ENCODE data around the gene GALNTL6.

GALNTL6 gene

DNA sequence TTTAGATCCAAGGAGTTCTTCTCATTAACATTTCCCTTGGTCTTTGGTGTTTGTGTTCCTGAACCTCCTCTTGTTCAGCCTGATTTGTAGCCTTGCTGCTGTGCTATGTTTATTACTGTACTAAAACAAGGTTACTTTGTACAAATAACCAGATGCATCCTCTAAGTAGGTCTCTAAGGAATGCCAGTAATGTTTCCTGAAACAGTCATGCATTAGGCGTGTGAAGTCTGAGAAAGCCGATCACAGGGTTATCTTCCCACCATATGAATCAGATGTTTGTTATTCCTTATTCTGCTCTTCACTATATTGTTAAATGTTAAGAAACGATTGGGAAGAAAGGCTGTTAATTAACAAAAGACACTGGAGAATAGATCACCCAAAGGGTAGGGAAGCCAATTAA is 66.9 kb downstream of the GALNTL6 start:
- no peak for DNase-seq (ENCODE audit: low spot score)

DNA sequence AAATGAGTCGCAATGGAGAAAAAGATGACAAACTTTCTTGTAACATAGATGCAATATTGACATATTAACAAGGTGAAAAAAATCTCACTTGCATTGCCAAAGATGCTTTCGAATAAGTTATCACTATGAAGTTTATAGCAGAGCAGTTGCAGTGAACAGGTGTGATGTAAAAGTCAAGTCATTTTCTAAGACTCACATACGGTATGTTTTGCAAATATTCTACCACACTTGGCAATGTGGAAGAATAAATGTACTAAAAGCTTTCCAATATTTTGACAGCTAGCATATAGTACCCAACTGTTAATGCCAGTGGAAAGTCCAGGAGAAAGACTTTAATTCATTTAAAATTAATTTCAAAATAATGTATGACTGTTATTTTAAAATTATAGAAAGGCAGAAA is 76.5 kb downstream of the GALNTL6 start:
- DNase-seq (ENCODE audit: low spot score), result no peak

GRCh38 chr4:171891038-171891437 is 77.8 kb downstream of the GALNTL6 start:
- DNase-seq (ENCODE audit: low spot score), result no peak

DNA sequence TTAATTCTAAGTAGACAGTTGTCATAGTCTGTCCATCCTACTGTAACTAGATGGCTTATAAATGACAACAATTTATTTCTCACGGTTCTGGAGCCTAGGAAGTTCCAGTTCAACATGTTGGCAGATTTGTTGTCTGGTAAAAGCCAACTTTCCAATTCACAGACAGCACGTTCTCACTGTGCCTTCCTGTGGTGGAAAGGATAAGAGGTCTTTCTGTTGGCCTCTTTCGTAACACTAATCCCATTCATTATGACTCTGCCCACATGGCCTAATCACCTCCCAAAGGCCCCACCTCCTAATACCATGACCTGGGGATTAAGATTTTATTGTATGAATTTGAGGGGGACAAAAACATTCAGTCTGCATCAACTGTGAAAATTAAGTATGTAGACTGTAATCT is 83.2 kb downstream of the GALNTL6 start:
- DNase-seq (ENCODE audit: low spot score), result no peak

DNA sequence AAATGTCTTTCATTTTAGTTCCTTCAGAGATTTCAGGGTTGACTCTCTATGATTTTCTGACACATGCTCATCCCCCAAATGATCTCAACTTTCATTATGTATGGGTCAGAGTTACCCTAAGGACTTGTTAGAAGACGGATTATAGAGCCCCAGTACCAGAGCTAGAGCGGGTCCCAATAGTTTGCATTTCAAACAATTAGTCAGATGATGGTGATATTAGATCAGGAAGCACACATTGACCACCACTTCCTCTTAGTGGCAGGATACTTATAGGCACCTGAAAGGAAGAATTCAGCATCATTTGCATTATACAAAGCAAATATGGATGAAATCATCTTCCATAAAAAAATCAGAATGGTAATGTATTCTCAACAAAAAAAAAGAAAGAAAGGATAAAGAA is 106.1 kb downstream of the GALNTL6 start:
- no peak for DNase-seq (ENCODE audit: low spot score)

DNA sequence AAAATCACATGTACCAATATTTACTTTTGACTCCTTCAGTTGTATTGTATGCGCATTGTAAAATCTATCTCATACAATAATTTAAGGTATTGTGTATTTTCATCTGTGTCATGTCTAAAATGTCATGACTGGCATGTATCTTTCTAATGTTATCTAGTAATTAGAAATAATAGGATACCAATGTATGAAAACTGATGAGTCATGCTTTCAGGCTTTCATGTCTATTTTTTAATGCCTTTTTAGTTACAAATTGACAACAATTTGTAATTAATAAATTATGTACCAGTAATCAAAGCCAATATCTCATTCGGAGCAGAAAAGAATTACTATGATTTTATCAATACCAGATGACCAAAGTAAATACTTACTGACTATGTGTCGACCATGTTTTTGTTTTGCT is 107.7 kb downstream of the GALNTL6 start:
- no peak for DNase-seq (ENCODE audit: low spot score)

DNA sequence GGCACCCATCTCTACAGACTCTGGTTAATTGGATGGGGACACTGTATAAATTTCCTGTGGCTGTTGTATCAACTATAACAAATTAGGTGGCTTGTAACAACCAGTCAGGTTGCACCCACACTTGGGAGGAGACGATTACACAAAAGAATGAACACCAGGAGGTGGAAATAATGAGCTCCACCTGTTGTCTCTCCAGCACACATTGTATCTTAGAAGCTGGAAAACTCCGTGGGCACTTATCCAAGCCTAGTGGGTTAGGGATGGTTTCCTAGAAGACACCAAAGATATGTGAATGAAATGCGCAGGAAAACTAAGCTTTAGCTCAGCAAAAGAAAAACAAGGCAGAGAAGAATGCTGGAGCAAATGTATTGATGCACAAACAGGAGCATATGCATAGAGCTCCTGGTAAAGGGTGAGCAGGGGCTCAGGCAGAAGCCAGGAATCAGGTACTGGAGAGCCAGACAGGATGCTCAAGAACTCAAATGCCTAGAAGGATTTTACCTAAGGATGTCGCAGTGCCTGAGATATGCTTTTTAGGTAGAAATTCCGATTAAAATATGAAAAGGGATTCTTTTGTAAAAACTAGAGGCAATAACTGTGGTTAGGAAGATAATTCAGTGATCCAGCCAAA is 111.7 kb downstream of the GALNTL6 start:
- no peak for DNase-seq (ENCODE audit: low spot score)

- no peak for DNase-seq (ENCODE audit: low spot score)
Observed at GRCh38 chr4:171928336-171928735, 115.1 kb downstream of the GALNTL6 start.

- DNase-seq (ENCODE audit: low spot score), result no peak
Observed at GRCh38 chr4:171929477-171929876, 116.3 kb downstream of the GALNTL6 start.

DNA sequence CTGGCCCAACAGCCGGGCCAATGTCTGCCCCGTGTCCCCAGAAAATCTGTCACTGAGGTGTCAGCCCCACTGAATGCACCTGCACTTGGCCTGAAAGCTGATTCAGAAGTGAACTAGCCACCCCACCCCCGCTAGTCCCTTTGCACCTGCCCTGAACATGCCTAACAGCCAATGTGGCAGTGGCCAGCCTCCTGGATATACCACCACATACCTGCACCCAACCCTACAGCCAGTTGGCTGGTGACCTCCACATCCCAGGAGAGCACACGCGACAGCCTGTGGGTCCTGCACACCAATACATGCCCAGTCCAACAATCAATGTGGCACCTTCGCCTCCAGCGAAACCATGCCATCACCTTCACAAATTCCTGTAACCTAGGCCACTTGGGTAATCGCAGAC is 116.7 kb downstream of the GALNTL6 start:
- no peak for DNase-seq (ENCODE audit: low spot score)

- no peak for DNase-seq (ENCODE audit: low spot score)
Observed at GRCh38 chr4:171932238-171932637, 119.0 kb downstream of the GALNTL6 start.

GRCh38 chr4:171940656-171941055 is 127.5 kb downstream of the GALNTL6 start:
- no peak for DNase-seq (ENCODE audit: low spot score)

- DNase-seq (ENCODE audit: low spot score), result no peak
Observed at GRCh38 chr4:171947400-171947799, 134.2 kb downstream of the GALNTL6 start.

GRCh38 chr4:171948038-171948437 is 134.8 kb downstream of the GALNTL6 start:
- no peak for DNase-seq (ENCODE audit: low spot score)

- DNase-seq (ENCODE audit: low spot score), result no peak
Observed at GRCh38 chr4:171954650-171955049, 141.4 kb downstream of the GALNTL6 start.

DNA sequence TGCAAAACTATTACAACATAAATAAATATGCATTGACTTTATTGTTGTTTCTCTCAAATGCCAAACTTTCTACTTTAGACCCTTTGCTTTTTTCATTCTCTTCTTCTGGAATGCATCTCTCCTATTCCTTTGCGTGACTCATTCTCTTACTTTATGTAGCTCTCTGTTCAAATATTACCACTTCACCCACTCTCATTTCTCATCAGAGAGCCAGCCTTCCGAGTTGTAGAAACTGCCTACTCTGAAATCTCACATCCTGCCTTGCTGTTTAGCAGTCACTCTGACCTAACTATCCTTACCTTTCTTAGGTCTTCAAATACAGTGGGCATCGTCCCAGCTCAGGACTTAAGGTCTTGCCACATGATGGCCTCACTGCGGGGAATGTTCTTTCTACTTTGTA is 143.5 kb downstream of the GALNTL6 start:
- no peak for DNase-seq (ENCODE audit: low spot score)

DNA sequence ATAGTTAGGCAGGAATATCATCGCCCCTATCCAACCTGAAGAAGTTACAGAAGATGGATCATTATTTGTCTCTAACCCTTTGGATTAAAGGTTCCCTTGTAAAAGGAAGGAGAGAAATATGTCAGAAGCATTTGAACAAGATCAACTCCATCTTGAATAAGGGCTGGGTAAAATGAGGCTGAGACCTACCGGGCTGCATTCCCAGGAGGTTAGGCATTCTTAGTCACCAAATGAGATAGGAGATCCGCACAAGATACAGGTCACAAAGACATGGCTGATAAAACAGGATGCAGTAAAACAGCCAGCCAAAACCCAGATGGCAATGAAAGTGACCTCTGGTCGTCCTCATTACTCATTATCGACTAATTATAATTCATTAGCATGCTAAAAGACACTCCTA is 148.9 kb downstream of the GALNTL6 start:
- DNase-seq (ENCODE audit: low spot score), result no peak

DNA sequence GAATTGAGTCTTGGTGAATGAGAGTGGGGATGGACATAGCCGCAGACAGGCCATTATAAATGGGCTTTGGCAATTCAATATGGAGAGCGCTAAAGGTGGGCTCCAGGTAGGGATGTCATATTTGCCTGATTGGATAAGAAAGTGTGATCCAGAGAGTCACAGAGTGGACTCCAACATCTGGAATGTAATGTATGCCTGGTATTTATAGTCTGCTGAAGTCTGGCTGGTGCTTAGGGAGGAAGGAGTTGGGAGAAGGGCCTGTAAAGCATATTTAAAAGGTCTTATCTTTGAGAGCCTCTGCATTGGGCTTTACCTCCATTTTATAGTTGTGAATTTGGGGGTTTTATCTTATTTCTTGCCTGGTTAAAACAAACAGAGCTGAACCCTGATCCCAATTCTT is 153.2 kb downstream of the GALNTL6 start:
- no peak for DNase-seq (ENCODE audit: low spot score)

GRCh38 chr4:171978216-171978615 is 165.0 kb downstream of the GALNTL6 start:
- DNase-seq (ENCODE audit: low spot score), result no peak

DNA sequence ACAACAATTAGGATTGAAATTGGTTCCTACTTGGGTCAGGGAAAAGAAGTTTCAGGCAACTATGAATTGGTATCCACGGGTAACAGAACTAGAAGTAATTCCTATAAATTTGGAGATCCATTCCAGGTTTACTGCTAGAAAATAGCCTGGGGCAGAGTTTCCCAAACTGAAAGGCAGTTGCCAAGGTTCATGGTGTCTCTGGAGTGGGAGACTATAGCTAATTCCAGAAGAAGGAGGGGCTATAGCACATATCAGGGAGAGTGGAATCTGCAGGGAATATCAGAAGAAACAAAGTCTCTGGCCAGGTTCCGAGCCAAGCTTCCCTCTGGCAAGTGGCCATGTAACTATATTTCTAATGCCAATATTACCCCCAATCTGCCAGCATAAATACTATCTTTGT is 166.3 kb downstream of the GALNTL6 start:
- DNase-seq (ENCODE audit: low spot score), result no peak

GRCh38 chr4:171981185-171981584 is 168.0 kb downstream of the GALNTL6 start:
- DNase-seq (ENCODE audit: low spot score), result no peak

GRCh38 chr4:171983935-171984805 is 171.0 kb downstream of the GALNTL6 start:
- DNase-seq (ENCODE audit: low spot score), result no peak

DNA sequence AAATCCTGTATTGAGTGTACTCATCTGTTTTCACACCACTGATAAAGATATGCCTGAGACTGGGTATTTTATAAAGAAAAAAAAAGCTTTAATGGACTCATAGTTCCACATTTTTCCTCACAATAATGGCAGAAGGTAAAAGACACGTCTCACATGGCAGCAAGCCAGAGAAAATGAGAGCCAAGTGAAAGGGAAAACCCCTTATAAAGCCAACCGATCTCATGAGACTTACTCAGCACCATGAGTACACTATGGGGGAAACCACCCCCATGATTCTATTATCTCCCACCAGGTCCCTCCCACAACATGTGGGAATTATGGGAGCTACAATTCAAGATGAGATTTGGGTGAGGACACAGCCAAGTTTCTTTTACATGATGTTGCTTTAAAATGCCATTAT is 171.9 kb downstream of the GALNTL6 start:
- DNase-seq (ENCODE audit: low spot score), result no peak

- DNase-seq (ENCODE audit: low spot score), result no peak
Observed at GRCh38 chr4:171993247-171993646, 180.0 kb downstream of the GALNTL6 start.

Measured in CD4-positive, alpha-beta T cell treated with Interleukin-2 at 100 ng/mL for 4 hours (primary cell).